CD4-positive, alpha-beta T cell treated with Interleukin-15 for 4 hours (primary cell): ENCODE data around the gene SP110.
A peak's percentile ranks its signal among the peaks of the same experiment; 100 is the strongest.

Source experiments
- DNase-seq: peaks from one replicate; pipeline ENCODE4 v3.0.0-alpha.2; 2020; ENCODE audit warnings: low spot score

The SP110 gene

DNA sequence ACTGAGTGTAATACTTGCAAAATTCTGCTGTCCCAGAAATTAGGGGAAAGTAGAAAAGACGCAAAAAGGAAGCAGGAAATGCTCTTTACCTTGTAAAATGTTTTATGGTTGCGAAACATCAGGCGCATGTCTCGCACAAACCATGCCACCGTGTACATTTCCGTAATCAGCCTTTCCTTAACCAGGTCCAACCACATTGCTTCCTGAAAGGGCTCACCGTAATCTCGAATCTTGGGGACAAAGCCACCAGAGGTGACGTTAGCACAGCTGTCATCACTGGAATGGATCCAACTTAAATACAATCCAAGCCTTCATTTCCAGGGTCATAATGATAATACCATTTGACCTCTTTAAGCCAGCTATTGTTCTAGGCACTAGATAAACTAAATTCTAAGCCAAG lies 49.3 kb downstream of the SP110 start:
- no peak for DNase-seq

DNA sequence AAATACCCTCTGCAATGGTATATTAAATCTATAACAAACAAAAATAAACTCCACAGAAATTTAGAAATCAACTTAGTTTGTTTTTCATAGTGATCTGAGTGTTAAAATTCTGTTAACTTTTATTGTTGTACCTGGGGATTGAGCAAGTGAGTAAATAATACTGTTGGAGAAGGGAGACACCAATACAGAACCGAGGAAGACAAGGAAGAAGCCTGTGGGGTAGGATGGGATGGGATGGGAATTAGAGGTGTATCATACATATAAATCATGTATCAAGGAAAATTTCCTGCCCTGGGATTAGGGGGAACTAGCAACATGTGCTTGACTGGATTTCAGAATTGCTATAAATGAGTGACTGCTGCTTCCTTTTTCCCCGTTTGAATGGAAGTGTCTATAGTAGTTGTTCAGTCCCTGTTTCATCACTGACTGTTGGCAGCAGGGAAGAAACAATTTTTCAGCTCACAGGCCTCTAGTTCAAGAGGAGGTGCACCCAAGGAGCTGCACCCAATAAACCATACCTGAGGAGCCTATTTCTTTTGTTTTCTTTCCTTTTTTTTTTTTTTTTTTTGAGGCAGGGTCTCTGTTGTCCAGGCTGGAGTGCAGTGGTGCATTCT lies 53.1 kb downstream of the SP110 start:
- no peak for DNase-seq

DNA sequence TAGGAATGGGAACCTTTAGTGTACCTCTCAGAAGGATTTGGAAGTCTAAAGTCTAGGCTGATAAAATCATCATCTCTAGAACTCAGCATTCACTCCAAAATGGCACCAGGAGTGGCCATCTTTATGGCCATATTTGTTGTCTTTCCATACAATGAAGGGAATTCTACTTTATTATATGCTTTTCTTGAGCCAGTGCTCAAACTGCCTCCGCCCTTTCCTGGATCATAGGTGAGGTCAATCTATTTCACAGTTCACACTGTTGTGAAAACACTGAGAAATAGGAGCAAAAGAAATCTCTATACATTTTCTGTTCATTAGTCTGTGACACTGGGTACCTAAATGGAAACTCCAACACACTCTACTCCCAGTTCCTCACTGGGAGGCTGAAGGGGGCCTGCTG lies 55.6 kb downstream of the SP110 start:
- no peak for DNase-seq

DNA sequence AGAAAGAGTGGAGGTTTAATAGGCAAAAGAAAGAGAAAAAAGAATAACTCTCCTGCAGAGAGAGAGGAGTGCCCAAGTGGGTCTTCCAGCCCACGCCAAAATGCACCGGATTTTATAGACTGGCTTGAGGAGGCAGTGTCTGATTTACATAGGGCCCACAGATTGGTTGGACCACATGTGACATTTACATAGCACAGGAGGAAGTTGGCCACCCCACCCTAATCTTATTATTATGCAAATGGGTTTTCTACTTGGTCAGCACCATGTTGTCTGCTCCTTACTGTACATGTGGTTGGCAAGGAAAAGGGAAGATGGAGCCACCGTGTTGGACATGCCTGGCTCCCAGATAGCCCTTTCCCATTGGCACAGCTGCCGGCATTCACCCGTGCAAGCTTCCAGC lies 56.8 kb downstream of the SP110 start:
- no peak for DNase-seq

DNA sequence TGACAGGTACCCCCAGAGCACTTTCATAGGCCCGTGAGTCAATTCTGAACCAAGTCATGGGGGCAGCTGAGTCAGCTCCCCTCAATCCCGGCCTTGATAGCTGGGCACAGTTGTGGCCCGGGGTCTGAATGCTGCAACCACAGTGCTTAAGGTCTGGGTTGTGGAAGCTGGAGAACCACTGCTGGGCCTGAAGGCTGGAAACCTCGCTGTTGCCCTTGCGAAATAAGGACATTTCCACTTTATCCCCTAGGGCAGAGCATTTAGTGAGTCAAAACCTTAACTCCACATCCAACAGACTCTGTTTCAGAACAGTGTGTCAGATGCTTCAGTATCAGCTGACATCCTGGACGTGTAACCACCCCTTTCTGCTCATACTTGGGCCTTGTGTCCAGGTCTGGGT lies 58.6 kb downstream of the SP110 start:
- no peak for DNase-seq

DNA sequence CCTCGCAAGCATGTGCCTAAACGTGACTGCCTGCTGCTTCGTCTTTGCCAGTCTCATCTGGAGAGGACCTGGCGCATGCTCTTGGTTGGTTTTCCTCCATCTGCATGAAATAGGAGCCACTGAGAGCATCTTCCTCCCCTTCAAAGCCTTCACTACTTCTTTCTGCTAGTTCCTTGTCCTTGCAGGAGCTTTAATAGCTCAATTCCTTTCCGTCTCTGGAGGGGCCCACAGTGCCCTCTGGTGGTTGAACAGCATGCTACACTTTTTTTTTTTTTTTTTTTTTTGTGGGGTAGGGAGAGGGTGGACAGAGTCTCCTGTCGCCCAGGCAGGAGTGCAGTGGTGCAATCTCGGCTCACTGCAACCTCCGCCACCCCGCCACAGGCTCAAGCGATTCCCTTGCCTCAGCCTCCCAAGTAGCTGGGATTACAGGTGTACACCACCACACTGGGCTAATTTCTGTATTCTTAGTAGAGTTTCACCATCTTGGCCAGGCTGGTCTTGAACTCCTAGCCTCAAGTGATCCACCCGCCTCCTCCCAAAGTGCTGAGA lies 59.6 kb downstream of the SP110 start:
- DNase-seq, result peak; percentile 34

DNA sequence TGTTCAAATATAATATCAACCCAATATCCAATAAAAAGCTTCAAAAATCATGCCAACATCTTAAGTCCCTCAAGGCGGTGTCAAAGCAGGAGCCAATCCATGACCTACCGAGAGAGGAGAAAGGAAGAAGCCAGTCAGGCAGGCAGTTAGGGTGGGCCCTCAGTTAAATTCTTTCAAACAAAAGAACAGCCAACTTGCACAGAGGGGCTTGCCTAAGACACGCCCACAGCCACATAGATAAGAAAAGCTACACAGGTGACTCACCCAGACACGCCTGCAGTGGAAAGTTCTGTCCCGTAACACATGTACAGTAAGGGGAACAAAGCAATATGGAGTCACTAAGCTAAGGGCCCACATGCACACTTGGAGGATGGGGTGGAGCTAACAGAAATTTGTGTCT lies 61.3 kb downstream of the SP110 start:
- DNase-seq, result no peak

GRCh38 chr2:230156782-230157699 lies 62.7 kb downstream of the SP110 start:
- DNase-seq, result no peak

- DNase-seq, result no peak
These were observed 64.4 kb downstream of the SP110 start for GRCh38 chr2:230155359-230155758.

DNA sequence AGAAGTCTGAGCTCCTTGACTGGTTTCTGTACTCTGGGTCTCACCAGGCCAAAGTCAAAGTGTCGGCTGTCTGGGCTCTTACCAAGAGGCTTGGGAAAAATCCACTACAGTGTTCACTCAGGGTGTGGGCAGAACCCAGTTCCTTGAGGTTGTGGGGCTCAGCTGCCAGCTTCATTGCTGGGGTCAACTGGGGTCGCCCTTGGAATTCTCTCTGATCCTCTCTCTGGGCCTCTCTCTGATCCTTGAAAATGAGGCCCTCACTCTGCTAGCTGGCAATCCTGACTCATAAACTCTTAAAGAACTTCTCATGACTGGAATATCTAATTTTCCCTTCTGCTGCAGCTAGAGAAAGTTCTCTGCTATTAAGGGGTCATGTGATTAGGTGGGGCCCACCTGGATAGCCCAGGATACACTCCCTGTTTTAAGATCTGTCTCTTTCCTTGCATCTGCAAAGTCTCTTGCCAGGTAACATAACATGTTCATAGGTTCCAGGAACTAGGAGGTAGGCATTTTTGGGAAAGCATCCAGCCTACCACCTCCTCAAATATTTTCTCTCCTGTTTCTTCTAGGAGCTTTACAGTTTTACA lies 66.3 kb downstream of the SP110 start:
- DNase-seq, result no peak

- no peak for DNase-seq
These were observed 67.5 kb downstream of the SP110 start for GRCh38 chr2:230152334-230152733.

- DNase-seq, result no peak
These were observed 75.4 kb downstream of the SP110 start for GRCh38 chr2:230144355-230144754.

DNA sequence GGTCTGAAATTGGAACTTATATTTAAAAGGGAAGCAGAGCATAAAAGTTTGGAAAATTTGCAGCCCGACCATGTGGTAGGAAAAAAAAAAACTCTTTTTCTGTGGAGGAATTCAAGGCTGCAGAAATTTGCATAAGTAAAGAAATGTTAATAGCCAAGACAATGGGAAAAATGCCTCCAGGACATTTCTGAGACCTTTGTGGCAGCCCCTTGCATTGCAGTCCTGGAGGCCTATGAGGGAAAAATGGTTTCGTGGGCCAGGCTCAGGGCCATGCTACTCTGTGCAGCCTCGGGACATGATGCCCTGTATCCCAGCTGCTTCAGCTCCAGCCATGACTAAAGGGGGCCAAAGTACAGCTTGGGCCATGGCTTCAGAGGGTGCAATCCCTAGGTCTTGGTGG lies 79.1 kb downstream of the SP110 start:
- no peak for DNase-seq

DNA sequence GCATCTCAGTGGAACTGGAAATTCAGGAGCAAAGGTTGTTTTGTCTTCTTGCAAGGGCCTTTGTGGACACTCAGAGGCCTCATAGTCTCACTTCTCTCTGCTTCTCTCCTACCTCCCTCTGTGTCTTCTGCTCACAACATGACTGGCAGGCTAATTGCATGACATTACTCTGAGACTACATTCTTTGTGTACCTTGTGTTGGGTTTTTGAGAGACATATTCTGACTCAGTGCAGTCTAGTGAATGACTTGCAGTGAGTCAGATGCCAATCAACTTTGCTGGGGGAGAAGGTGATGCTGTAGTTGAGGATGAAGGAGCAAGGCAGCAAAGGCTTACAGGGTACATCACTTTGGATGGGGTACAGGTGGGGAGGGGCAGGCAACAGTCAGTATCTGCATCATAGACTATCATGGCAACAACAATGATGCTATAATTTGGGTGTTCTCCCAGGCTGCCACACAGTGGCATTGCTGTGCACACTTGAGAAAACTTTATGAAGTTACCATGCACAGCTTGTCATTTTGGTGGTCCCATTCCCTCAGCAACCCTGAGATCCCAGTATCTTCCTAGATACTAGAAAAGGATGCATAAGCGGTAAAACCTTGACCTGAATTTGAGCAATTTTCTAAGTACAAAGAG lies 81.8 kb downstream of the SP110 start:
- DNase-seq, result no peak

DNA sequence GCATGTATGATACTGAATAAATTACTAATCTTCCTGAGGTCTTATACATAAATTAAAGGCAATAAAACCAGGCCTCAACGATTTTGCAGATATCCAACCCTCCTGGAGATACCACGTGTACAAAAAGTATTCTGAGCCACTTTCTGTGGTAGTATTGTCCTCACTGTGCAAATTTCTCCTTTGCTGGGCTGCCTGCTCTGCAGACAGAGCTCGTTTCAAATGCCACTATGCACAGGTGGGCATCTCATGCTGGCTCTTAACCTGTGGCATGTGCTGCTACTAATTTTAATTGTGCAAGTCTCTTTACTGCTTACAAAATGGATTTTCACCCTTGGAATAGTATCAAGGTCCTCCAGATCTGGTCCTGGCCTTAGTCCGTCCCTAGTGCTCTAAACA lies 84.7 kb downstream of the SP110 start:
- no peak for DNase-seq

- no peak for DNase-seq
These were observed 85.2 kb downstream of the SP110 start for GRCh38 chr2:230134496-230135129.

DNA sequence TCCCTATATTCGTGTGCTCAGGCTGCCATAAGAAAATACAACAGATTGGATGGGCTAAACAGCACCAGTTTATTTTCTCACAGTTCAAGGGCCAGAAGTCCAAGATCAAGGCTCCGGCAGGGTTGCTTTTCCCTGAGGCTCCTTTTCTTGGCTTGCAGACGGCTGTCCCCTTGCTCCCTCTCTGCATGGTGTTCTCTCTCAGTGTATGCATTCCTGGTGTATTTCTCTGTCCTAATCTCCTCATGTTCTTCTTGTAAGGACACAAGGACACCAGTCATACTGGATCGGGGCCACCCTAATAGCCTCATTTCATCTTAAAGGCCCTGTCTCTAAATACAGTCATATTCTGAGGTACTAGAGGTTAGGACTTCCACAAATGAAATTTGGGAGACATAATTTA lies 88.4 kb downstream of the SP110 start:
- DNase-seq, result no peak

DNA sequence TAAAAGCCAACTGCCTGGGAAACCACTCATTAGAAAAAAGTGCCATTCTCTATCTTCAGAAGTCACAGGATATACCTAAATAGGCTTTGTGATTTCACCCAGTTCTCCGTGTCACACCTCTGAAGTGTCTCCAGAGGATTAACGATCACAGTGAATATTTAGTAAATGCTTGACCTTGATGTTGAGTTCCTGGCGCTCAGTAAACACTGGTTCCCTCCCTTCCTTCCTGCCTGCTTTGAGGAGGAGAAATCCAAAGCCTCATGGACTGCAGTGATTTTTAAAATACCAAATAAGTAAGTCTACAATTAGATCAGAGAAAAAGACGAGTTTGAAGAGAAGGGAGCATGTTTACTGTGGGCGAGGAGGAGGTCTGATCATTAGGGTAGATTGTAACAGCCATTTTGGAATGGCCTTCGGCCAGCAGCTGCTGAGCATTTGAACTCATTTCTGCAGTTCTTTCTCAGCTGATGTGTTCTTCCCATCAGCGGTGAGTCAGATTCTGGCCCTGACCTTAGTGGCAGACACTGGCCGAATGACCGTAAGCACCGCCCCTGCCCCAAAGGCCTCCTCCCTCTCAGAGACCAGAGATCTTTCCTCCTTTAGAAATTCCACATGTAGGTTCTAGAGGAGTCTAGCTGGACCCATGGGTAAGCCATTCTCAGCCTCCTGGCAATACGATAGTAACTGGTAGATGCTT lies 89.0 kb downstream of the SP110 start:
- no peak for DNase-seq

DNA sequence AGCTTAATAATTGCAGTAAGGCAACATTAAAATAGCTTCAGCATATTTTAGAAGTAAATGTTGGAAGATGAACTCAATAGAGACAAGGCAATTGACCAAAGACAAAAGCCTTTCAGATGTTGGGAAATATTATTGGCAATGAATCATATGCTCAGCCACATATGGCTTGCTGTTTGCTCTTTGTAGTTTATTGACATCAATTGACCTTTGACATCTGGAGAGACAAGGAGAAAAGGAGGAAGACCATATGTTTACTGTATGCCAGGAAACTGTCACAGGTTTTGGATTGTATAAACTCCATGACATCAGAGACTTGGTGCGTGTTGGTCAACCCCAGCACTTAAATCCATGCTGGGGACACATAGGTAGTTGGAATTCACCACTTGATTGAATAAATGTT lies 90.4 kb downstream of the SP110 start:
- no peak for DNase-seq

- DNase-seq, result no peak
These were observed 91.0 kb downstream of the SP110 start for GRCh38 chr2:230128623-230129342.

DNA sequence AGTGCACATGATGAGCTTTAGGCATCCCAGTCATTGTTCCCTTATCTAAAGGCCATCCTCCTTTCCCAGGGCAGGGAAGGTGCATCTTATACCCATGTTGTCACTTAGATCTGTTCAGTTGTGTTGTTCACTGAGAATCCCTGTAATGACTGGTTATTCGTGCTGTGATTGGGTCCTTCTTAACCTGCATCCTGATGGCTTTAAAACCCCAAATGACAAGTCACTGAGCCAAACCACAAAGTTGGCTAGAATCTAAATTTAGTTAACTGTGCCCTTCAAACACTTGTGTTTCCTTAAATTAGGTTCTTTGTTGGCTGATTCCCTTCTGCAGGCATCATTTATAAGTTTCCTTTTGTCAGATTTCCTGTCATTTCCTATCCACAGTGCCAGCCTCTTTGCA lies 92.6 kb downstream of the SP110 start:
- no peak for DNase-seq
